Uterine smooth muscle cell (primary cell): Measurements from ENCODE around the gene SIGLEC11. TPM values are rescaled to one million over a fixed set of nuclear protein-coding genes. Genes with fewer than 3 reads are reported as not detected.

Experiments used
- total RNA-seq: library from RNA; depleted of rRNA; stranded (reverse); fragments of >200 nt; gene quantifications from 2 replicates; pipeline ENCODE4 v1.2.3, GENCODE V29; 2014

The SIGLEC11 gene, protein sequence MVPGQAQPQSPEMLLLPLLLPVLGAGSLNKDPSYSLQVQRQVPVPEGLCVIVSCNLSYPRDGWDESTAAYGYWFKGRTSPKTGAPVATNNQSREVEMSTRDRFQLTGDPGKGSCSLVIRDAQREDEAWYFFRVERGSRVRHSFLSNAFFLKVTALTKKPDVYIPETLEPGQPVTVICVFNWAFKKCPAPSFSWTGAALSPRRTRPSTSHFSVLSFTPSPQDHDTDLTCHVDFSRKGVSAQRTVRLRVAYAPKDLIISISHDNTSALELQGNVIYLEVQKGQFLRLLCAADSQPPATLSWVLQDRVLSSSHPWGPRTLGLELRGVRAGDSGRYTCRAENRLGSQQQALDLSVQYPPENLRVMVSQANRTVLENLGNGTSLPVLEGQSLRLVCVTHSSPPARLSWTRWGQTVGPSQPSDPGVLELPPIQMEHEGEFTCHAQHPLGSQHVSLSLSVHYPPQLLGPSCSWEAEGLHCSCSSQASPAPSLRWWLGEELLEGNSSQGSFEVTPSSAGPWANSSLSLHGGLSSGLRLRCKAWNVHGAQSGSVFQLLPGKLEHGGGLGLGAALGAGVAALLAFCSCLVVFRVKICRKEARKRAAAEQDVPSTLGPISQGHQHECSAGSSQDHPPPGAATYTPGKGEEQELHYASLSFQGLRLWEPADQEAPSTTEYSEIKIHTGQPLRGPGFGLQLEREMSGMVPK
- not detected in 2 replicates for total RNA-seq

DNA sequence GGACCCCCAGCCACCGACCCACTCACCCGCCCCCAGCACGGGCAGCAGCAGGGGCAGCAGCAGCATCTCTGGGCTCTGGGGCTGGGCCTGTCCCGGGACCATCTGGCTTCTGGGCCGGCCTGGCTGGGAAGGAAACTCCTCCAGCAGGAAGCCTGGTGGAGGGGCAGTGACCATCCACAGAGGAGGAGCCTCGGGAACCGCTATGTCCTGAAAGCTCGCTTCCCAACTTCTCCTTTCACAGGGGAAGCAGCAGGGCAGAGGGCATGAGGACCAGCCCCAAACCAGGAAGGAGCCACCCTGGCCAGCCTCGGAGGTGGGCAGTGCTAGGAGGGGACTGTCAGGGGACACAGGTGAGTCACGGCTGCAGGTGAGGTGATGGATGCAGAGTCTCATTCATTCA lies at the start of gene SIGLEC11:
Gene SIGLEC11, minus strand, starts transcription at position 193 of the 400 bp plus-strand sequence. Its CDS starts 91 bp downstream, at position 102.

DNA sequence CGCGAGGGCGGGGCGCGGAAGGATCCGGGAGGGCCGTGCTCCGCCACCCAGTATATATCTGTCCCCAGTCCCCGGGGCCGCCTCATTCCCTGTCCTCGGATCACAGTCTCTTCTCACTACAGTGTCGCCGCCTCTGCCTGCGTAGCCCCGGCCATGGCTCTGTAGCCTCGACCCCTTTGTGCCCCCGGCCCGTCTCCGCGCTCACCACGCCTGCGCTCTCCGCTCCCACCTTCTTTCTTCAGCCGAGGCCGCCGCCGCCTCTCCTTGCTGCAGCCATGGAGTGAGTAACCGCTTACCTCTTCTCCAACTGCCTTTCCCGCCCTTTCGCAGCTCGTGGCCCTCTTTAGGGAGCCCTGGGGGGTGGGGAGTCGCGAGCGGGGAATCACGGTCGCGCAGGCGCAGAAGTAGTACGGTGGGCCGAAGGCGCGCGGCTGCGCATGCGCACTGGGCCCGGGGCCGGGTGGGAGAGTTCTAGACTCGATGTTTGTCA lies 31.8 kb downstream of the SIGLEC11 start, which contains the start of the genes ATF5 and NUP62:
Gene ATF5, plus strand, starts transcription at position 85 of the 490 bp plus-strand sequence. CDS start 1,646 bp downstream, outside the sequence.
Gene NUP62, minus strand, starts transcription at position 384 of the 490 bp plus-strand sequence. CDS start 19,697 bp downstream, outside the sequence.

Other genes with a start within 250 kb of the SIGLEC11 start
- 0.12 TPM in 1 of 2 replicates, not detected in the other for gene TSKS, start 197.9 kb downstream of the SIGLEC11 start, total RNA-seq
- 76.3 and 88.5 TPM in 2 replicates for gene AP2A1, start 194.2 kb downstream of the SIGLEC11 start, total RNA-seq
- 19.0 and 25.4 TPM in 2 replicates for gene FUZ, start 147.9 kb downstream of the SIGLEC11 start, total RNA-seq
- 17.6 and 20.6 TPM in 2 replicates for gene MED25, start 142.9 kb downstream of the SIGLEC11 start, total RNA-seq
- gene PTOV1, start 110.0 kb downstream of the SIGLEC11 start, total RNA-seq, result 44.5 and 60.0 TPM in 2 replicates
- 67.9 and 72.8 TPM in 2 replicates for gene PNKP, start 93.6 kb downstream of the SIGLEC11 start, total RNA-seq
- gene AKT1S1, start 83.8 kb downstream of the SIGLEC11 start, total RNA-seq, result 7.5 and 10.4 TPM in 2 replicates
- gene TBC1D17, start 83.5 kb downstream of the SIGLEC11 start, total RNA-seq, result 11.6 and 14.7 TPM in 2 replicates
- 1.2 and 1.3 TPM in 2 replicates for gene IL4I1, start 64.3 kb downstream of the SIGLEC11 start, total RNA-seq
- gene ATF5, start 32.0 kb downstream of the SIGLEC11 start, total RNA-seq, result 5.1 and 7.9 TPM in 2 replicates
- 20.6 and 32.6 TPM in 2 replicates for gene NUP62, start 31.7 kb downstream of the SIGLEC11 start, total RNA-seq
- 23.0 and 26.5 TPM in 2 replicates for gene VRK3, start 64.2 kb upstream of the SIGLEC11 start, total RNA-seq
- gene ZNF473, start 64.8 kb upstream of the SIGLEC11 start, total RNA-seq, result 6.5 and 10.7 TPM in 2 replicates
- gene IZUMO2, start 202.1 kb upstream of the SIGLEC11 start, total RNA-seq, result not detected in 2 replicates
- gene MYH14, start 242.4 kb upstream of the SIGLEC11 start, total RNA-seq, result not detected in 2 replicates